Fibroblast of mammary gland (primary cell): Measurements from ENCODE around the gene LCN2.
"Not testable (repeated sequence)": the region's sequence is repeated elsewhere in the genome, so short reads cannot be mapped to it uniquely, and the experiment has no call there.

Source experiments
- DNase-seq: peaks from one replicate; pipeline ENCODE4 v3.0.0-alpha.2; 2010; ENCODE audit warnings: low read depth
- H3K4me3 ChIP-seq: 2 replicates; pipeline ENCODE4 v1.5.1; 2011; ENCODE audit warnings: low read depth, mild to moderate bottlenecking, low read length, moderate library complexity; ENCODE audit not compliant: control insufficient read depth
- TF ChIP-seq, protein P1 (sequence below): conservative IDR thresholded peaks from 2 replicates; pipeline ENCODE4 v1.5.1; 2011; ENCODE audit warnings: low read depth, low read length, inconsistent platforms; ENCODE audit not compliant: control insufficient read depth, insufficient read depth

The LCN2 gene

DNA sequence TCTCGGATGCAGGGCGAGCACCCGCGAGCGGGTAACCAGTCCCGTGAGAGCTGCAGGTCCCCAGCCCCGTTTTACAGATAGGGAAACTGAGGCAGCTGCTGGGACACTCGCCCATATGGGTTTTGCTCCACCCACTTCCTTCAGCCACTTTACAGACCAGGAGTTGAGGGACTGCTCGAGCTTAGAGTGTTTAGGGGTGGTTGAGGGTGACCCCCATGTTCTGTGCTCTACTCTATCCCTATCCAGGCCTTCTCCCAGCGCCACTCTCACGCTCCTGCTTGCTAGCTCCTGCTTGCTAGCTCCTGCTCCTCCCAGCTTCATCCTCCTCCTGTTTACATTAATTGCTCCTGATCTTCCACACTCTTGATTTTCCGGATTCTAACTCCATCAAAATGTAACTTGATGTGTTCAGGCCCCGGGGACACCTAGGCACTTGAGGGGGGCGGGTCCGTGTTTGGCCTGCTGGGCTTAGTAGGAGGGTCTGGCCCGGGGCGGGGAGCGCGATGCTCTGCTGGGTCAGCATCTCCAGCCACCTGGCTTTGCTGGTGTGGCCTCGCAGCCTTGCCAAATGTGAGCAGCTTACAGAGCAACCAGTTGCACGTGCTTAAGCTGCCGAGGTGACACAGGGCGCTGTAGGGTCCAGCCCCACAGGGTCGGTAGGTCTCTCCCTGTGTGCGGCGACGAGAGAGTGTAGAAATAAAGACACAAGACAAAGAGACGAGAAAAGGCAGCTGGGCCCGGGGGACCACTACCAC is 20.2 kb upstream of the LCN2 start:
- TF ChIP-seq, protein P1, sequence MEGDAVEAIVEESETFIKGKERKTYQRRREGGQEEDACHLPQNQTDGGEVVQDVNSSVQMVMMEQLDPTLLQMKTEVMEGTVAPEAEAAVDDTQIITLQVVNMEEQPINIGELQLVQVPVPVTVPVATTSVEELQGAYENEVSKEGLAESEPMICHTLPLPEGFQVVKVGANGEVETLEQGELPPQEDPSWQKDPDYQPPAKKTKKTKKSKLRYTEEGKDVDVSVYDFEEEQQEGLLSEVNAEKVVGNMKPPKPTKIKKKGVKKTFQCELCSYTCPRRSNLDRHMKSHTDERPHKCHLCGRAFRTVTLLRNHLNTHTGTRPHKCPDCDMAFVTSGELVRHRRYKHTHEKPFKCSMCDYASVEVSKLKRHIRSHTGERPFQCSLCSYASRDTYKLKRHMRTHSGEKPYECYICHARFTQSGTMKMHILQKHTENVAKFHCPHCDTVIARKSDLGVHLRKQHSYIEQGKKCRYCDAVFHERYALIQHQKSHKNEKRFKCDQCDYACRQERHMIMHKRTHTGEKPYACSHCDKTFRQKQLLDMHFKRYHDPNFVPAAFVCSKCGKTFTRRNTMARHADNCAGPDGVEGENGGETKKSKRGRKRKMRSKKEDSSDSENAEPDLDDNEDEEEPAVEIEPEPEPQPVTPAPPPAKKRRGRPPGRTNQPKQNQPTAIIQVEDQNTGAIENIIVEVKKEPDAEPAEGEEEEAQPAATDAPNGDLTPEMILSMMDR = no peak
- H3K4me3 ChIP-seq = peak overlapping the region; percentile 71
- DNase-seq = no peak

DNA sequence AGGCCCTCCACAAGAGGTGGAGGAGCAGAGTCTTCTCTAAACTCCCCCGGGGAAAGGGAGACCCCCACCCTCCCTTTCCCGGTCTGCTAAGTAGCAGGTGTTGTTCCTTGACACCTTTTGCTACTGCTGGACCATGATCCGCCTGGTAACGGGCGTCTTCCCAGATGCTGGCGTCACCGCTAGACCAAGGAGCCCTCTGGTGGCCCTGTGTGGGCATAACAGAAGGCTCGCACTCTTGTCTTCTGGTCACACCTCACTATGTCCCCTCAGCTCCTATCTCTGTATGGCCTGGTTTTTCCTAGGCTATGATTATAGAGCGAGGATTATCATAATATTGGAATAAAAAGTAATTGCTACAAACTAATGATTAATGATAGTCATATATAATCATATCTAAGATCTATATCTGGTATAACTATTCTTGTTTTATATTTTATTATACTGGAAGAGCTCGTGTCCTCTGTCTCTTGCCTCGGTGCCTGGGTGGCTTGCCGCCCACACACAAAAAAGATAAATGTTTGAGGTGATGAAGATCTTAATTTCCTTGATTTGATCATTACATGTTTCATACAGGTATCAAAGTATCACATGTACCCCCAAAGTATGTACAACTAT is 19.2 kb upstream of the LCN2 start:
- not testable (repeated sequence) for DNase-seq

DNA sequence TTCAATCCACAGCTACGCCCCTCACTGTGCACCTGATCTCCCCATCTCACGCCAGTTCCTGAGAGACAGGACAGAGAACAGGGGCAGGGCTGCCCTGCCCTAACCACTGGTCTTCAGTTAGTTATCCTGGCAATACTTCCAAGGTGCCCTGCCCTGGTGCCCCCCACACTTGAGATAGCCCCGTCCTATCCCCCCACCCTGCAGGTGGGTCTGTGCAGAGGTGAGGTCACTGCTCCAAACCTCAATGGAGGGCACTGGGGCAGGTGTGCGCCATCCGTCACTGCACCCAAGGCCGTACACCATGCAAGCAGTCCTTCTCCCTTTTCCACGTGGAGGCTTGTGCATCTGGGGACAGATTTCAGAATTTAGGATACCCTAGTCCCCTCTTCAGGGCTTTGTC is 18.6 kb upstream of the LCN2 start:
- not testable (repeated sequence) for DNase-seq, H3K4me3 ChIP-seq

More for the DNA sequence above, 19.2 kb upstream of the LCN2 start:
- not testable (repeated sequence) for H3K4me3 ChIP-seq

DNA sequence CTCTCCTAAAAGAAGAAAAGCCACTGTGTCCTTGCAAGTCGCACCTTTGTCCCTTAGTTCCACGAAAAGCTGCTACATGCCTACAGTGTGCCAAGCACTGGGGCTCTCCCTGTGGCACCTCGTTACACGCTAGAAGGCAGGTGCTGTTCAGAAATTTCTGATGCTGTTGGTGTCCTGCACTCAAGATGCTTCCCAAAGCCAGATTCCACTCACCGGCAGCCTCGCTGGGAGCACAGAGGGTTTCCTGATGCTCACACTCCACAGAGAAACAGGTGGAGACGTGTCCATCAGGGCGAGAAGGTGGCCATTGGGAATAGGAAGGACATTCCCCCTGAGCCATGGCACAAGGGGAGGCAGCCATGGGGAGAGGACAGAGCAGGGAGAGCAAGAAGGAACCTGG is 17.9 kb upstream of the LCN2 start:
- not testable (repeated sequence) for DNase-seq, H3K4me3 ChIP-seq

DNA sequence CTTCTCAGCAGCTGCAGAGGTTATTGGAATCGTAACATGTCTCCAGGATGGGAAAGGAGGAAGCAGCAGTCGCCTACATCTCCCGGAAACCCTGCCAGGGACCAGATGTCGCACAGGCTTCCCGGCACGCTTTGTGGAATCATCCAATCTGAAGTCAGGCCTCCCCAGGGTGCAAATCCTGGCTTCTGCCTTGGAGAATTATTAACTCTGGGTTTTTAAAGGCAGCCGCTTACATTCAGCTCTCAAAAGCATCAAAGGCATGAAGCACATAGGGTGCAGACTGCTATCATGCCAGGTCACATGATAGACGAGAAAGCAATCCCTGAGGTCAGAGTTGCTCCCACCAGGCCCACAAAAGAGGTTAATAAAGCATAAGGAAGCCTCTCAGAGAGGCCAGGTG is 17.1 kb upstream of the LCN2 start:
- DNase-seq, H3K4me3 ChIP-seq: not testable (repeated sequence)

DNA sequence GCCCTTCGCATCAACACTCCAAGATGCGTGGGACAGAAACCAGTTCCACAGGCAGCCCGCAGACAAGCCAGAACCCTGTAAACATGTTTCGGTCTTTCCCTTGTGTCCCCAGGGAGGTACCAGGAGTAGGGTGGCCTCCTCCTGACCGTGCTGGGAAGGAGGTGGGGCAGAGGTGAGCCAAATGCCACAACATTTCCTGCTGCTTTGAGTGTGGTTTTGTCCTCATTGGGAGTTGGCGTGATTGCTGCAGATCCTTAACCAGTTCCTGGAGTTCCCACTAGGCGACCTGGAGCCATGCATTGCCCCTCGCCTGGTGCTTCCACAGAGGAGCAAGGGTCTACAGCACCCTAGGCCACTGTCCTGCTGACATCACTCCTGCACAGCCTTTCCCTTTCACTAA is 13.7 kb upstream of the LCN2 start:
- not testable (repeated sequence) for DNase-seq, H3K4me3 ChIP-seq

DNA sequence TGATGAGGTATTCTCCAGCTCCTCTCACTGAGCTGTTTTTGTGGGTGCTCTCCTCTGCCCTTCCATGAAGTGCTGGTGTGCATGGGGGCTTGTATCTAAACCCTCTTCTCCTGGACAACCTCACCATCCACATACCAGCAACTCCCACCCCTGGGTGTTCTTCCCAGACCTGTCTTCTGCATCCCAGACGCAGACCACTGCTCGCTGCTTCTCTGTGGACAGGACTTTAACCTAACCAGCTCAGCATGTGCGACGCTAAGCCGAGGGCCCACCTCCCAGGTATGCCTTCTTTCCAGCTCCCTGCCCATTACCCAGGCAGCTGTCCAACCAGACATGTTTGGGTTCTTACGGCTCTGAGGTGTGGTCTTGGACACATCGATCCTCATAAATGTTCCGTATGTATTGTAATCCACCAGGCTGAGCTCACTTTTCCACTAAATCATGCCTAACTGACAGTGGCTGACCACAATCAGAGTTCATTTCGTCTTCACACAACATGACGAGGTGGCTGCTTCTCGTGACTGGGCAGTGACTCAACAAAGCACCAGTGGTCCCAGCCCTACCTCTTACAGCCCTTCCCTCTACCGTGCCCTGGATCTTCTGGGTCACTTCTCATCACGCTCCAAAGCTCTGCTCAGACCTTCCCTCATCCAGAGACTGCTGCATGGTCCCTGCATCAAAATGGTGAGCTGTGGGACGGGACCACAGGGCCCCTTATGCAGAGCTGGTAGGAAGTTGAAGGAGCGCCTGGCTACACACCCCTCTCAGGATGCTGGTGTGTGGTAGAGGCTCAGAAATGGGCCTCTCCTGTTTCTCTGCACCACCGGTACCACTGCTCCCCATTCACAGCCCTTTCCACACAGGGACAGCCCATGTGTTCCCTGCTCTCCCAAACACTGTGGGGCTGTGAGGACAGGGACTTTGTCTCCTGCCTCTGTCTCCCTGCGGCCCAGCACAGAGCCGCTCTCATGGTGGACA is 12.1 kb upstream of the LCN2 start:
- TF ChIP-seq, protein P1 = no peak
- peak; percentile 85 for DNase-seq
- H3K4me3 ChIP-seq = no peak overlapping the region

DNA sequence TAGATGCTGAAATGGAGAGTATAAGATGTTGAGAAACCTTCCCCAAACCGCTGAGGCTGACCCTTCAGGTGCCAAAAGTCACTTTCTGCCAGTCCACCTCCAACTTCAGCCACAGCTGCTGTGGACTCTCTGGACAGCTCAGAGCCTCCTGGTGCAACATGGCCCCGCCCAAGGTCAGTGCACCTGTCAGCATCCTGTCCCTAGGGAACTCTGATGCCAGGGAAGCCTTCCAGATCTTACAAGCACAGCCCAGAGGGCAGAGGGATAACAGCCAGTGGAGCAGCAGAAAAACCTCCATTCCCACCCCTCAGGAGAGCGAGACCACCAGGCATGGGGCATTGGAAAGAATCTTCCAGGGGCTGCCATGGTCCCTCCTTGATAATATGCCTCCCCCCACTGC is 11.3 kb upstream of the LCN2 start:
- no peak overlapping the region for H3K4me3 ChIP-seq
- no peak for DNase-seq
- TF ChIP-seq, protein P1 = no peak

DNA sequence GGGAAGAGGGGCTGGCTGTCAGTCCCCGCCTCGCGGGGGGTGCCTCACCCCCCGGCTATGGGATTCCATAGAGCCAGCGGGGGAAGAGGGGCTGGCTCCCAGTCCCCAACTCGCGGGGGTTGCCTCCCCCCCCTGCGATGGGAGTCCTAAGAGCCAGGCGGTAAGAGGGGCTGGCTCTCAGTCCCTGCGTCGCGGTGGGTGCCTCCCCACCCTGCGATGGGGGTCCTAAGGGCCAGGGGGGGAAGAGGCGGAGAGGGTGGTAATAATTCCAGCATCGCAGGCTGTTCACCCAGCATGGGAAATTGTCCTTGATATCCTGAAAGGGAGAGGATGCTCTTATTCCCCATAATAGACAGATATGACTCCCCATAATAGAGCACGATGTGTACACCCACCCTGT is 9.6 kb upstream of the LCN2 start:
- TF ChIP-seq, protein P1 = no peak
- no peak overlapping the region for H3K4me3 ChIP-seq
- no peak for DNase-seq
